Measurements from ENCODE around the gene SH3TC2. TPM values are rescaled to one million over a fixed set of nuclear protein-coding genes. Genes with fewer than 3 reads are reported as not detected.

The SH3TC2 gene
- total and polyA plus RNA-seq, 2 of the 4 experiments (the other 2 are of a cell fraction) = 3.4 to 7.9 TPM

DNA sequence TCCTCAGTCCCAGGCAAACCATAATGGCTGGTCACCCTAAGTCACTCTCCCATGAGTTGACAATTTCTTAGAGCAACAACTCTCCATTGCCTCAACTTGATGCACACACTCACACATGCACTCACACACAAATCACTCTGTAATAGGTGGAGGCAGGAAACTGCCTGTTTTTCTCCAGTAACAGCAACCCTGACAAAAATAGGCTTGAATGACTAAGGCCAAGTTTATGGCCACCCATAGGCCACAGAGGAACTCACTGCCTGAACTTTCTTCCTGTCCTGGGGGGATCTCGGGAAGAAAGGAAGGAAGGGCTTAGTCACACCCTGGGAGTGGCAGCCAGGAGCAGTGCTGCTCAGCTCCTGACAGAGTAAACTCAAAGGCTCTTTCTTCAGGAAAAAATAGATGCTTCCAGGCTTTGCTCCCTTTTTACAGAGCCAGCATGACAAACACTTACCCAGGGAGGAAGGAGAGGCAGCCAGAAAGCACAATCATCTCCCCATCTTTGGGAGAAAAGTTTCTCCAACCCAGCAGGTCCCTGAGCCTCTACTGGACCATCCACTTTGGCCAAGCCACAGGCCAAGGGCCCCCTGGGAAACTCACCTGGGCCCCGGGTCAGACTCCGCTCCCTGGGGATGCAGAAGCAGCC lies 368 bp downstream of the SH3TC2 start:
- CTCF ChIA-PET = interaction anchor here (0.7 kb wide), 1 partner anchor 52 kb away, joined by 3 read pairs; no protein-coding TSS in a partner anchor
- H2BK120ac ChIP-seq (ENCODE audit: low read depth, low read length) = peak overlapping the region; percentile 94
- ATAC-seq (ENCODE audit: low read depth) = peak; percentile 83
- H3K18ac ChIP-seq (ENCODE audit: low read depth, low read length) = peak overlapping the region; percentile 64
- H3K36me3 ChIP-seq (ENCODE audit: control insufficient read depth, insufficient read depth, low read length) = no peaks in the 10 kb centered on the region
- dilution Hi-C loops (cut with HindIII; ENCODE audit: low sequenced_read_pairs, unreplicated experiment) (no loop called here), in situ Hi-C loops (cut with MboI; ENCODE audit: low sequenced_read_pairs) (no loop called here), intact Hi-C loops (cut with micrococcal nuclease) (loop anchor here (5.0 kb wide), 2 partner anchors 50 to 165 kb away; no protein-coding TSS in a partner anchor)
- no TSS peak for BruUV-seq (replicated peaks)
- H2AK5ac ChIP-seq (ENCODE audit: low read depth, low read length) = peak overlapping the region; percentile 92
- peak overlapping the region; percentile 92 for H3K4ac ChIP-seq (ENCODE audit: low read depth, low read length)
- peak overlapping the region; percentile 90 for H4K91ac ChIP-seq (ENCODE audit: insufficient read depth, low read depth, low read length)
- POLR2A ChIA-PET (ENCODE audit: unreplicated experiment) = no interaction called here
- DNase-seq = peak; percentile 88
- H3K4me1 ChIP-seq (ENCODE audit: control insufficient read depth, insufficient read depth, low read length) = peaks cover 24% of the 10 kb centered on the region
- peak overlapping the region; percentile 93; the same call in 2 of the 3 replicates for H2BK15ac ChIP-seq (ENCODE audit: low read depth, low read length)
- peak overlapping the region; percentile 79 to 92 for H4K8ac ChIP-seq (ENCODE audit: low read depth in 2 of 2, low read length in 2 of 2)
- H2BK20ac ChIP-seq (ENCODE audit: low read depth, low read length) = peak overlapping the region; percentile 89
- TF ChIP-seq, protein P1, sequence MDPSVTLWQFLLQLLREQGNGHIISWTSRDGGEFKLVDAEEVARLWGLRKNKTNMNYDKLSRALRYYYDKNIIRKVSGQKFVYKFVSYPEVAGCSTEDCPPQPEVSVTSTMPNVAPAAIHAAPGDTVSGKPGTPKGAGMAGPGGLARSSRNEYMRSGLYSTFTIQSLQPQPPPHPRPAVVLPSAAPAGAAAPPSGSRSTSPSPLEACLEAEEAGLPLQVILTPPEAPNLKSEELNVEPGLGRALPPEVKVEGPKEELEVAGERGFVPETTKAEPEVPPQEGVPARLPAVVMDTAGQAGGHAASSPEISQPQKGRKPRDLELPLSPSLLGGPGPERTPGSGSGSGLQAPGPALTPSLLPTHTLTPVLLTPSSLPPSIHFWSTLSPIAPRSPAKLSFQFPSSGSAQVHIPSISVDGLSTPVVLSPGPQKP (IDR thresholded peaks at IDR 0.05; ENCODE audit: borderline replicate concordance, low read depth, low read length) = no peak
- TF ChIP-seq BHLHE40 (IDR thresholded peaks at IDR 0.05; ENCODE audit: low read depth, low read length) = no peak
- peak; percentile 25; the same call in 1 of the 2 replicates for TF ChIP-seq NFE2L2 (IDR thresholded peaks at IDR 0.05; ENCODE audit: low read depth, low read length)
- TF ChIP-seq SMC3 (IDR thresholded peaks at IDR 0.05; ENCODE audit: low read depth, low read length) = no peak
- no peak for TF ChIP-seq RCOR1 (IDR thresholded peaks at IDR 0.05; ENCODE audit: insufficient replicate concordance, low read length)
- no peak for TF ChIP-seq RAD21 (IDR thresholded peaks at IDR 0.05; ENCODE audit: low read length)
- TF ChIP-seq RFX5 (IDR thresholded peaks at IDR 0.05; ENCODE audit: low read depth, low read length) = no peak
- TF ChIP-seq MAZ (IDR thresholded peaks at IDR 0.05; ENCODE audit: borderline replicate concordance, low read depth, low read length) = no peak
- TF ChIP-seq FOS (IDR thresholded peaks at IDR 0.05; ENCODE audit: low read depth, low read length) = no peak
- TF ChIP-seq MAFK (IDR thresholded peaks at IDR 0.05; ENCODE audit: low read depth, low read length) = peak; percentile 21; the same call in 1 of the 2 replicates
- TF ChIP-seq POLR2A (IDR thresholded peaks at IDR 0.05; ENCODE audit: low read depth, low read length) = no peak
- no peak for TF ChIP-seq MXI1 (IDR thresholded peaks at IDR 0.05; ENCODE audit: borderline replicate concordance, low read depth, low read length)
- no peak for TF ChIP-seq CEBPB (IDR thresholded peaks at IDR 0.05; ENCODE audit: low read depth, low read length)
- TF ChIP-seq CHD1 (IDR thresholded peaks at IDR 0.05; ENCODE audit: low read depth, low read length) = no peak
- TF ChIP-seq, protein P2, sequence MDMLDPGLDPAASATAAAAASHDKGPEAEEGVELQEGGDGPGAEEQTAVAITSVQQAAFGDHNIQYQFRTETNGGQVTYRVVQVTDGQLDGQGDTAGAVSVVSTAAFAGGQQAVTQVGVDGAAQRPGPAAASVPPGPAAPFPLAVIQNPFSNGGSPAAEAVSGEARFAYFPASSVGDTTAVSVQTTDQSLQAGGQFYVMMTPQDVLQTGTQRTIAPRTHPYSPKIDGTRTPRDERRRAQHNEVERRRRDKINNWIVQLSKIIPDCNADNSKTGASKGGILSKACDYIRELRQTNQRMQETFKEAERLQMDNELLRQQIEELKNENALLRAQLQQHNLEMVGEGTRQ (IDR thresholded peaks at IDR 0.05; ENCODE audit: low read depth, low read length) = no peak
- peak overlapping the region; percentile 84 for H3K23ac ChIP-seq (ENCODE audit: low read depth, low read length)
- H4K5ac ChIP-seq (ENCODE audit: low read depth, low read length) = peak overlapping the region; percentile 62
- peak overlapping the region; percentile 90 for H3K14ac ChIP-seq (replicated peaks; ENCODE audit: low read depth, low read length)
- no CpG with 5 or more reads among the region's 3 CpGs for WGBS, 2 experiments (ENCODE audit: extremely low coverage in 2 of 2, insufficient read length in 1 of 2)
- H2BK5ac ChIP-seq (ENCODE audit: low read depth, low read length, poor library complexity, severe bottlenecking) = peak overlapping the region; percentile 93
- no peaks in the 10 kb centered on the region for H4K20me1 ChIP-seq (ENCODE audit: insufficient read depth, low read length)
- peak overlapping the region; percentile 88 for H2AFZ ChIP-seq (replicated peaks; ENCODE audit: low read length, poor library complexity)
- no peak overlapping the region for H3K4me3 ChIP-seq (ENCODE audit: insufficient read depth, low read depth, low read length)
- H3K9me1 ChIP-seq (ENCODE audit: insufficient read depth, low read length) = peaks cover 14% of the 10 kb centered on the region
- H2AK9ac ChIP-seq (replicated peaks; ENCODE audit: low read depth, low read length, poor library complexity) = peak overlapping the region; percentile 93
- peak overlapping the region; percentile 77 for H3K27ac ChIP-seq (ENCODE audit: insufficient read depth, low read length)
- H3K9me3 ChIP-seq (ENCODE audit: control insufficient read depth, insufficient read depth, low read length) = no peaks in the 10 kb centered on the region
- H3K79me1 ChIP-seq (ENCODE audit: low read depth in 1 of 2, low read length in 2 of 2) = peaks cover 8 to 19% of the 10 kb centered on the region in 2 experiments
- peak overlapping the region; percentile 23; the same call in 1 of the 2 replicates for H3K4me2 ChIP-seq (ENCODE audit: low read depth, low read length)
- H3K9ac ChIP-seq (ENCODE audit: low read depth, low read length) = peak overlapping the region; percentile 45
- H3K27me3 ChIP-seq (ENCODE audit: control insufficient read depth, insufficient read depth, low read length) = no peaks in the 10 kb centered on the region
- peak overlapping the region; percentile 87 for H3K56ac ChIP-seq (ENCODE audit: extremely low read depth, insufficient read depth, low read length)

All from IMR-90 (cell line).